HepG2 (cell line): ENCODE measurements around the gene IFI30. TPM values are rescaled to one million over a fixed set of nuclear protein-coding genes. Genes with fewer than 3 reads are reported as not detected.
A peak's percentile ranks its signal among the peaks of the same experiment; 100 is the strongest.

Experiments used
- AGO1 ChIP-seq: fragments of 200-400 bp; formaldehyde crosslinking; IDR thresholded peaks from 2 replicates; pipeline ENCODE4 v1.6.1; 2017; ENCODE audit warnings: mild to moderate bottlenecking, low read depth, low read length, moderate library complexity; ENCODE audit not compliant: poor library complexity, severe bottlenecking
- AKAP8 ChIP-seq: sonication (generic); formaldehyde crosslinking; IDR thresholded peaks from 2 replicates; pipeline ENCODE4 v1.5.1; 2020; ENCODE audit warnings: mild to moderate bottlenecking, missing genetic modification reagents
- ATF7 ChIP-seq, 2 experiments: fragments of 450-650 bp in 1 of 2; sonication (generic) in 1 of 2; formaldehyde crosslinking in 1 of 2; IDR thresholded peaks; 2 replicates each; pipeline versions ENCODE4 v1.4.0 to v1.6.1; 2016 to 2020; ENCODE audit warnings: antibody characterized with exemption in 1 of 2, mild to moderate bottlenecking in 1 of 2, missing genetic modification reagents in 1 of 2
- ERF ChIP-seq: IDR thresholded peaks from 2 replicates; pipeline ENCODE4 v1.6.1; 2018; ENCODE audit warnings: missing biosample characterization, missing genetic modification reagents
- FOXA3 ChIP-seq: IDR thresholded peaks from 2 replicates; pipeline ENCODE4 v1.6.1; 2016; ENCODE audit warnings: missing genetic modification reagents, missing compliant biosample characterization
- HINFP ChIP-seq: sonication (generic); formaldehyde crosslinking; IDR thresholded peaks from 2 replicates; pipeline ENCODE4 v1.4.0; 2020; ENCODE audit warnings: low read depth, mild to moderate bottlenecking, missing genetic modification reagents
- JUN ChIP-seq: sonication (generic); formaldehyde crosslinking; IDR thresholded peaks from 2 replicates; pipeline ENCODE4 v1.4.0; 2020; ENCODE audit warnings: mild to moderate bottlenecking, missing genetic modification reagents
- KDM1A ChIP-seq: IDR thresholded peaks from 2 replicates; pipeline ENCODE4 v1.6.1; 2016; ENCODE audit warnings: missing compliant biosample characterization
- KLF6 ChIP-seq: IDR thresholded peaks from 2 replicates; pipeline ENCODE4 v1.8.0; 2016; ENCODE audit warnings: missing biosample characterization, missing genetic modification reagents
- NFIB ChIP-seq: sonication (generic); formaldehyde crosslinking; IDR thresholded peaks from 2 replicates; pipeline ENCODE4 v1.9.0; 2021; ENCODE audit warnings: missing genetic modification reagents, mild to moderate bottlenecking, borderline replicate concordance
- SALL2 ChIP-seq: sonication (generic); formaldehyde crosslinking; IDR thresholded peaks from 2 replicates; pipeline ENCODE4 v1.8.1; 2023; ENCODE audit warnings: mild to moderate bottlenecking, missing genetic modification reagents, inconsistent platforms
- SAP130 ChIP-seq: IDR thresholded peaks from 2 replicates; pipeline ENCODE4 v1.6.1; 2016; ENCODE audit warnings: low read depth
- SNAI1 ChIP-seq: sonication (generic); formaldehyde crosslinking; IDR thresholded peaks from 2 replicates; pipeline ENCODE4 v1.5.0; 2020; ENCODE audit warnings: mild to moderate bottlenecking, missing genetic modification reagents, borderline replicate concordance
- SPEN ChIP-seq: sonication (generic); formaldehyde crosslinking; IDR thresholded peaks from 2 replicates; pipeline ENCODE4 v1.5.1; 2020; ENCODE audit warnings: low read depth, mild to moderate bottlenecking, missing genetic modification reagents
- SSRP1 ChIP-seq: IDR thresholded peaks from 2 replicates; pipeline ENCODE4 v1.6.1; 2016; ENCODE audit warnings: control low read depth
- TBX2 ChIP-seq: sonication (generic); formaldehyde crosslinking; IDR thresholded peaks from 2 replicates; pipeline ENCODE4 v1.5.0; 2020; ENCODE audit warnings: missing genetic modification reagents, mild to moderate bottlenecking, borderline replicate concordance
- TOE1 ChIP-seq: sonication (generic); formaldehyde crosslinking; IDR thresholded peaks from 2 replicates; pipeline ENCODE4 v1.4.0; 2020; ENCODE audit warnings: mild to moderate bottlenecking, missing genetic modification reagents
- WIZ ChIP-seq: sonication (generic); formaldehyde crosslinking; IDR thresholded peaks from 2 replicates; pipeline ENCODE4 v1.5.1; 2020; ENCODE audit warnings: mild to moderate bottlenecking, missing genetic modification reagents
- ZBTB4 ChIP-seq: sonication (generic); formaldehyde crosslinking; IDR thresholded peaks from 2 replicates; pipeline ENCODE4 v1.4.0; 2020; ENCODE audit warnings: missing genetic modification reagents, mild to moderate bottlenecking, borderline replicate concordance
- ZNF12 ChIP-seq: sonication (generic); formaldehyde crosslinking; IDR thresholded peaks from 2 replicates; pipeline ENCODE4 v1.5.0; 2020; ENCODE audit warnings: missing genetic modification reagents
- ZNF678 ChIP-seq: sonication (generic); formaldehyde crosslinking; IDR thresholded peaks from 2 replicates; pipeline ENCODE4 v1.4.0; 2020; ENCODE audit warnings: mild to moderate bottlenecking, missing genetic modification reagents
- ZNF788 ChIP-seq: sonication (generic); formaldehyde crosslinking; IDR thresholded peaks from 2 replicates; pipeline ENCODE4 v1.5.0; 2020; ENCODE audit warnings: mild to moderate bottlenecking, missing genetic modification reagents, borderline replicate concordance
- ZSCAN20 ChIP-seq: sonication (generic); formaldehyde crosslinking; IDR thresholded peaks from 2 replicates; pipeline ENCODE4 v1.4.0; 2020; ENCODE audit warnings: missing genetic modification reagents, mild to moderate bottlenecking, borderline replicate concordance
- polyA plus RNA-seq, 8 experiments: library from polyadenylated mRNA; depleted of rRNA in 3 of 8; stranded (reverse) in 7 of 8; unstranded in 1 of 8; fragments of >200 nt; fragmentation: Illumina TruSeq in 4 of 8; extraction: Trizol in 4 of 8; gene quantifications; 2 replicates each; pipeline versions ENCODE4 v1.2.1 to v1.2.3, GENCODE V29; 2011 to 2016; ENCODE audit warnings: low read depth in 4 of 8, missing spikeins in 1 of 8, mixed read lengths in 1 of 8; ENCODE audit not compliant: insufficient read depth in 1 of 8
- total RNA-seq, 5 experiments: library from RNA; depleted of rRNA; stranded (reverse); fragments of >200 nt; fragmentation: Illumina TruSeq; extraction: Trizol; gene quantifications; 2 replicates each; pipeline ENCODE4 v1.2.3, GENCODE V29; 2016; ENCODE audit warnings: low read depth in 1 of 5
- TF ChIP-seq, protein P1 (sequence below), 2 experiments: sonication (generic) in 1 of 2; formaldehyde crosslinking in 1 of 2; IDR thresholded peaks; 2 replicates each; pipeline versions ENCODE4 v1.4.0 to v1.6.1; 2018 to 2020; ENCODE audit warnings: missing genetic modification reagents in 2 of 2, borderline replicate concordance in 1 of 2, low read depth in 1 of 2, mild to moderate bottlenecking in 1 of 2, missing biosample characterization in 1 of 2

IFI30 gene
- total and polyA plus RNA-seq, 2 of the 13 experiments (the other 11 are each of a cell fraction or from before 2014, with no cell fraction given) = 25.0 to 79.4 TPM

DNA sequence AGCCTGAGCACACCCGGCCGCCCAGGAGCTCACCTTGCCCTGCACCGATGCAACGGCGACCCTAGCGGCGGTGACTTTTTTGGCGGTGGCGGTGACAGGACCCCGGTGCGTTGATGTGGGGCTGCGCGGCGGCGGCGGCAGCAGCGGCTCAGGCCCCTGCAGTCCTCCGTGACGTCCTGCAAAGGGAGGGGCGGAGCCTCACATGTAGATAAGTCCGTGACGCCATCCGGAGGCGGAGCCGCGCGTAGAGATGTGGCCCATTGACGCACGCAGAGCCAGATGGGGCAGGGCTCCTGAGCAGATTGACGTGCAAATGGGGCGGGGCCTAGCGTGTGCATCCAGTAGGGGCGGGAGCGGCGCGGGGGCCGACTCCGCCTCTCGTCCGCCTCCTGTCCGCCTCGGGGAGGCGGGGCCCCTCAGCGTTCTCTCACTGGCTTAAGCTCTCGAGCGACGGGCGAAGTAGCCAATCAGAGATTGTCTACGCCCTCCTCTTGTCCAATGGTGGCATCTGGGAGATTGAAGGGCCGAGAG is 30.3 kb downstream of the IFI30 start, which contains the start of gene RAB3A (continued):
- TF ChIP-seq HINFP (CRISPR knock-in tag) (peak; percentile 50; the same call in 1 of the 2 replicates), ZNF12 (CRISPR knock-in tag) (no peak), SNAI1 (CRISPR knock-in tag) (0 out of 2 replicates have a peak, but pooled peaks have one; percentile 64), SSRP1 (CRISPR knock-in tag) (no peak), SAP130 (CRISPR knock-in tag) (peak; percentile 75), KDM1A (no peak), AKAP8 (no peak), TBX2 (CRISPR knock-in tag) (peak; percentile 71), JUN (CRISPR knock-in tag) (no peak), AGO1 (peak; percentile 52), ERF (CRISPR knock-in tag) (peak; percentile 16; the same call in 1 of the 2 replicates), WIZ (CRISPR knock-in tag) (no peak), FOXA3 (CRISPR knock-in tag) (peak; percentile 10; the same call in 1 of the 2 replicates), SALL2 (CRISPR knock-in tag) (peak; percentile 53; the same call in 1 of the 2 replicates), SPEN (CRISPR knock-in tag) (no peak), ZSCAN20 (CRISPR knock-in tag) (no peak), ZBTB4 (CRISPR knock-in tag) (no peak), ATF7 (IDR thresholded peaks at IDR 0.05) (peak; percentile 15; the same call in 1 of the 2 replicates), ATF7 (CRISPR knock-in tag; IDR thresholded peaks at IDR 0.05) (0 out of 2 replicates have a peak, but pooled peaks have one; percentile 9), ZNF788 (CRISPR knock-in tag) (peak; percentile 95; the same call in 1 of the 2 replicates), KLF6 (no peak), NFIB (CRISPR knock-in tag) (no peak), ZNF678 (CRISPR knock-in tag) (0 out of 2 replicates have a peak, but pooled peaks have one; percentile 13), TOE1 (CRISPR knock-in tag) (no peak)
- TF ChIP-seq, protein P1, sequence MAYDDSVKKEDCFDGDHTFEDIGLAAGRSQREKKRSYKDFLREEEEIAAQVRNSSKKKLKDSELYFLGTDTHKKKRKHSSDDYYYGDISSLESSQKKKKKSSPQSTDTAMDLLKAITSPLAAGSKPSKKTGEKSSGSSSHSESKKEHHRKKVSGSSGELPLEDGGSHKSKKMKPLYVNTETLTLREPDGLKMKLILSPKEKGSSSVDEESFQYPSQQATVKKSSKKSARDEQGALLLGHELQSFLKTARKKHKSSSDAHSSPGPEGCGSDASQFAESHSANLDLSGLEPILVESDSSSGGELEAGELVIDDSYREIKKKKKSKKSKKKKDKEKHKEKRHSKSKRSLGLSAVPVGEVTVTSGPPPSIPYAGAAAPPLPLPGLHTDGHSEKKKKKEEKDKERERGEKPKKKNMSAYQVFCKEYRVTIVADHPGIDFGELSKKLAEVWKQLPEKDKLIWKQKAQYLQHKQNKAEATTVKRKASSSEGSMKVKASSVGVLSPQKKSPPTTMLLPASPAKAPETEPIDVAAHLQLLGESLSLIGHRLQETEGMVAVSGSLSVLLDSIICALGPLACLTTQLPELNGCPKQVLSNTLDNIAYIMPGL (CRISPR knock-in tag; IDR thresholded peaks at IDR 0.05; ENCODE audit: borderline replicate concordance in 1 of 2, low read depth in 1 of 2) = peak; percentile 14 to 67; a peak in 3 of 4 replicates
